ENCODE results near the gene RAP2B. TPM values are rescaled to one million over a fixed set of nuclear protein-coding genes. Genes with fewer than 3 reads are reported as not detected.

The RAP2B gene
- total and polyA plus RNA-seq, 2 of the 13 experiments (the other 11 are each of a cell fraction or from before 2014, with no cell fraction given): 6.4 to 7.1 TPM

DNA sequence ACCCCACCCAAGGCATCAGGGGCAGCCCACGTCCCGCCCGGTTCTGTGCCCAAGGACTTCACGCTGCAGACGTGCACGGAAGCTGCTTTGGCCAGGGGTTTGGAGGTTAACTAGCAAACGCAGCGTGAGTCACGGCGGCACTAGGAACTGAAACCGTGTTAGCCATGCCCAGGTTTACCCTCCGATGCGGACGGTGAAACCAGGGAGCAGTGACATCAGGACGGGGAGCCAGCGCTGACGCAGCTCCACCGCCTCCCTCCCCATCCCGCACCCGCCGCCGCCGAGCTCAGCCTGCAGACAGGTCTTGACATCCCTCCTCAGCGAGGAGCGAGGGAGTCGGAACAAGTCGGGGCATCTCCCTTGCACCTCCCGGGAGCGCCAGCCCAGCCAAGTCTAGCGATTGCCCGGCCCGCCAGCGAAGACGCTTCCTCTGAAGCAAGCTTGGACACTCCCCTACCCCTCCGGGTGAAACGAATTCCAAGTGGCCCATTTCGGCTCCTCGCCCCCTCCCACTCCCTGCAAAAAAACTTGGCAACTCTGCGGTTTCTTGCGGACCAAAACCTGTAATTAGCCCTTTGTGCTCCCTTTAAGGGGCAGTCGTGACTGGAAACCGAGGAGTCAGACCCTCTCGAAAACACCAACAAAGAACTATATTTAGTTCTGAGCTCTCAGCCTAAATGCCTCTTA lies 1.4 kb upstream of the RAP2B start (continued):
- TF ChIP-seq MZF1 (CRISPR knock-in tag; IDR thresholded peaks at IDR 0.05; ENCODE audit: borderline replicate concordance) (peak; percentile 87; the same call in 1 of the 2 replicates), GATAD1 (CRISPR knock-in tag; IDR thresholded peaks at IDR 0.05) (0 out of 2 replicates have a peak, but pooled peaks have one; percentile 28), ZNF101 (CRISPR knock-in tag; IDR thresholded peaks at IDR 0.05; ENCODE audit: borderline replicate concordance, low read depth) (no peak), ZNF747 (CRISPR knock-in tag; IDR thresholded peaks at IDR 0.05; ENCODE audit: borderline replicate concordance) (no peak), ZSCAN30 (CRISPR knock-in tag; IDR thresholded peaks at IDR 0.05) (no peak), MNT (IDR thresholded peaks at IDR 0.05) (no peak), CREM (IDR thresholded peaks at IDR 0.05) (no peak), CREM (CRISPR knock-in tag; IDR thresholded peaks at IDR 0.05) (no peak), CBX2 (IDR thresholded peaks at IDR 0.05; ENCODE audit: low read depth, low read length) (no peak), CBX2 (CRISPR knock-in tag; IDR thresholded peaks at IDR 0.05; ENCODE audit: low read depth) (no peak), ZNF234 (CRISPR knock-in tag; conservative IDR thresholded peaks at IDR 0.05) (0 out of 2 replicates have a peak, but pooled peaks have one; percentile 37), BCL6 (CRISPR knock-in tag; IDR thresholded peaks at IDR 0.05) (peak; percentile 3; the same call in 1 of the 2 replicates), TARDBP (CRISPR knock-in tag; IDR thresholded peaks at IDR 0.05) (peak; percentile 48; the same call in 1 of the 2 replicates), SETDB1 (CRISPR knock-in tag; IDR thresholded peaks at IDR 0.05; ENCODE audit: borderline replicate concordance) (no peak), RBFOX2 (IDR thresholded peaks at IDR 0.05; ENCODE audit: low read depth, low read length) (peak; percentile 84), ZNF784 (CRISPR knock-in tag; IDR thresholded peaks at IDR 0.05; ENCODE audit: borderline replicate concordance) (peak; percentile 43; the same call in 1 of the 2 replicates), KDM5B (CRISPR knock-in tag; IDR thresholded peaks at IDR 0.05; ENCODE audit: borderline replicate concordance) (peak; percentile 19; the same call in 1 of the 2 replicates)
- TF ChIP-seq, protein P1, sequence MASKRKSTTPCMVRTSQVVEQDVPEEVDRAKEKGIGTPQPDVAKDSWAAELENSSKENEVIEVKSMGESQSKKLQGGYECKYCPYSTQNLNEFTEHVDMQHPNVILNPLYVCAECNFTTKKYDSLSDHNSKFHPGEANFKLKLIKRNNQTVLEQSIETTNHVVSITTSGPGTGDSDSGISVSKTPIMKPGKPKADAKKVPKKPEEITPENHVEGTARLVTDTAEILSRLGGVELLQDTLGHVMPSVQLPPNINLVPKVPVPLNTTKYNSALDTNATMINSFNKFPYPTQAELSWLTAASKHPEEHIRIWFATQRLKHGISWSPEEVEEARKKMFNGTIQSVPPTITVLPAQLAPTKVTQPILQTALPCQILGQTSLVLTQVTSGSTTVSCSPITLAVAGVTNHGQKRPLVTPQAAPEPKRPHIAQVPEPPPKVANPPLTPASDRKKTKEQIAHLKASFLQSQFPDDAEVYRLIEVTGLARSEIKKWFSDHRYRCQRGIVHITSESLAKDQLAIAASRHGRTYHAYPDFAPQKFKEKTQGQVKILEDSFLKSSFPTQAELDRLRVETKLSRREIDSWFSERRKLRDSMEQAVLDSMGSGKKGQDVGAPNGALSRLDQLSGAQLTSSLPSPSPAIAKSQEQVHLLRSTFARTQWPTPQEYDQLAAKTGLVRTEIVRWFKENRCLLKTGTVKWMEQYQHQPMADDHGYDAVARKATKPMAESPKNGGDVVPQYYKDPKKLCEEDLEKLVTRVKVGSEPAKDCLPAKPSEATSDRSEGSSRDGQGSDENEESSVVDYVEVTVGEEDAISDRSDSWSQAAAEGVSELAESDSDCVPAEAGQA (IDR thresholded peaks at IDR 0.05; ENCODE audit: low read depth): 0 out of 2 replicates have a peak, but pooled peaks have one; percentile 41
- TF ChIP-seq, protein P1 (CRISPR knock-in tag; IDR thresholded peaks at IDR 0.05; ENCODE audit: borderline replicate concordance): no peak
